Amniotic stem cell (primary cell): ENCODE results near the gene GPR157.
"Not testable (repeated sequence)": the region's sequence is repeated elsewhere in the genome, so short reads cannot be mapped to it uniquely, and the experiment has no call there.

Experiments used
- DNase-seq: peaks from one replicate; lab custom pipeline; 2025; lab: John Stamatoyannopoulos, UW

GPR157 gene

DNA sequence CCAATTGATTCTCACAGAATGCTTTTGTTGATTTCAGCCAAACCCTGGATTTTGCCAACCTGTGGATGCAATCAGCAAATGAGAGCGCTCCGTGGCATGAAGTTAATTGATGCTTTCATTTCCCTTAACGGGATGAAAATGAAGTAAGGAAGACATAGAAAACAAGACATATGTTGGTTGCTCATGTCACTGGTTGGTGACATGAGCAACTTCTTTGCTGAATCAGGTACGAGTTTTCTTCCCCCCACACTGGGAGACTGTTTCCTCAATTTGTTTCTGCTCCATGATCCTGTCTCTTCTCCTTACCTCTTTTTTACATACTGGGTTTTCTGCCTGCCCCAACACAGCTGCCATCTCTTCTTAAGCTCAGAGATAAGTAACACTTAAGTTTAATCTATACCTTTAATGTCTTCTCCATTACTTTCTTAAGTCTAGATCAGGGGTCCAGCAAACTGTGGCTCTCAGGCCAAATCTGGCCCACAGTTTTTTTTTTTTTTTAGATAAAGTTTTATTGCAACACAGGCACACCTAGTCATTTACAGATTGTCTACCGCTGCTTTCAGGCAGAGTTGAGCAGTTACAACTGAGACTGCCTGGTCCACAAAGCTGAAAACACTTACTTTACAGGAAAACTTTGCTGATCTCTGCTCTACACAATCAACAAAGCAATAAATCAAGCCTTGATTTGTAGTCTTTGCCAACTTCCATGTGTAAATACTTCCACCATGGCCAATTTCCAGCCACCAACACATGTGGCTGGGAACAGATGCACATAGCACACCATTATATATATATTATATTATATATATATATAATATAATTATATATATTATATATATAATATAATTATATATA is 13.3 kb downstream of the GPR157 start:
- no peak for DNase-seq

DNA sequence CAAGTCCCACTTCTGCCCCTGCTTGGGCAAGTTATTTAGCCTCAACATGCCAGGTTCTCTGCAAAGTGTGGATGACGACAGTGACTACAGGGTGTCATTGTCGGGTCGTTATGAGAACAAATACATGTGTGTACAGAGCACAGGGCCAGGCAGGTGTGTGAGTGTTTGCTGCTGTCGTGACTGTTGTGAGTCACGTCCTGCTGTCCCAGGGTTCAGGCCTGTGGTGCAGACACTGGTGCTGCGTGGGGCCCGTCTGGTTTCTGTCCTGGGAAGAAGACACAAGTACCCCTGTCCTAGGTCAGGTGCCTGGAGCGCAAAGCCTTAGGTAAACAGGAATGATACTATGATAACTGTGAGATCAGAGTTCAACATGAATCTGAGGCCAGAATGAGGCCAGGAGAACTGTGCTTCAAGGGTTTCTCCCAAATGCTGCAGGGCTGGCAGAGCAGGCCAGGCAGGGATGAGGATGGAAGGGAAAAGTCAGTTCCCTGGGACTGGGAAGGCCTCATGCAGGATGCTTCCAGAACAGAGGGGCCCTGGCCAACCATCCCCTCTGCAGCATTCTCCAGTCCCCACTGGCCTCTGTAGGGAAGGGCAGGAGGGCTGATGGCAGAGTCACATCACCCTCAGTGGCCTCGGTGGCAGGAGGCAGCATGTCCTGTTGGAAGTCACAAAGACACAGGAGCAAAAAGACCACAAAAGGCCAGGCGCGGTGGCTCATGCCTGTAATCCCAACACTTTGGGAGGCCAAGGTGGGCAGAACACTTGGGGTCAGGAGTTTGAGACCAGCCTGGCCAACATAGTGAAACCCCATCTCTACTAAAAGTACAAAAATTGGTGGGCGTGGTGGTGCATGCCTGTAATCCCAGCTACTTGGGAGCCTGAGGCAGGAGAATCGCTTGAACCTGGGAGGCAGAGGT is 15.7 kb downstream of the GPR157 start:
- no peak for DNase-seq

DNA sequence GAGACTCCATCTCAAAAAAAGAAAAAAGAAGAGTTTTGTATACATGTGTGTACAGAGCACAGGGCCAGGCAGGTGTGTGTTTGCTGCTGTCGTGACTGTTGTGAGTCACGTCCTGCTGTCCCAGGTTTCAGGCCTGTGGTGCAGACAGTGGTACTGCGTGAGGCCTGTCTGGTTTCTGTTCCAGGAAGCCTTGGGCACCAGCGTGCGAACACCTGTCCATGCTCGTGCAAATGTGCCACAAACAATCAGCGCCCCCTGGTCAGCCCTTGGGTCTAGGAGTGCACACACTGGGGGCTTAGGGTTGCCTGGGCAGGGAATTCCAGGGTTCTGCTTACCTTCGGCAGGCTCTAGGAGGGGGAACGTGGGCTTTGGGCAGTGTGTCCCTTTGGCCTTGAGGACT is 16.9 kb downstream of the GPR157 start:
- DNase-seq, result no peak

DNA sequence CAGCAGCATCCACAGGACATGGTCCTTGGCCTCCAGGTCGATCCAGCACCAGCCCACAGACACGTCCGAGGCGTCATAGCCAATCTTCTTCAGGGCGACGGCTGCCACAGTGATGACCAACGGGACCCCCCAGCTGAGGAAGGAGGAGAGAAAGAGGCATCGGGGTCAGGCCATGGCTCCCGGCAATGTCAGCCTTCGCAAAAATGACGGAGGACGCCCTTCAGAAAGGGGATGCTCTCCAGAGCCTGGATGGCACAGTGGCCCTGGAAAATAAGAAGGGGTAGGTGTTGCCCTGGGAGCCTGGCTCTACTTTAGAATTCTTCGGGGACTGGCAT is 17.6 kb downstream of the GPR157 start:
- no peak for DNase-seq

DNA sequence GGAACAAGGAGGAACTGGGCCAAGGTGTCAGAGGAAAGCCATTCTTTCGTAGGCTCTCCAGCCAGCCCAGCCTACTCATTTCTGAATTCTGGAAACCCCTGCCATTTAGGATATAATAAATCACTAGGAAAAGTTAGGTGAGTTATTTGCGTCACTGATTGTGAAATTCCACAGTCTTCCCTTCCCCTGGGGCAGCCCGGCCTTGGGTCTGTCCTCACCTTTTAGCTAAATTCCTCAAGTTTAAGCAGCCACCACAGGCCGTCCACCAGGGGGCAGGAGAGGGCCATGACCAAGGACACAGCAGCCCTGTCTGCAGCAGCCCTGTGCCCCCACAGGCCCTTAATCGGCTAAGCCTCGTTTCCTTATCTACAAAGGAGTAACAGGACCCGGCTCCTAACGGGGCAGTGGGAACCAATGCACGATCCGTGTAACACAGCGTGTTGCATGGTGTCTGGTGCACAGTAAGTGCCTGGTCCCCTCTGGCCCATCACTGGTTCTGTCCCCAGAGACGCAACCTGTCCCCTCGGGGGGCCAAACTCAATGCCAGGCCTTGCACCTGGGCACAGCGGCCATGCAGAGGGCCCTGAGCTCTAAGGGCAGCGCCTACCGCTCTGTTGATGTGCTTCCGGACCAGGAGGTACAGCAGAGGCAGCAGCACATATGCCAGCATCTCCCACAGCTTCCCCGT is 18.1 kb downstream of the GPR157 start:
- DNase-seq, result peak; percentile 70

DNA sequence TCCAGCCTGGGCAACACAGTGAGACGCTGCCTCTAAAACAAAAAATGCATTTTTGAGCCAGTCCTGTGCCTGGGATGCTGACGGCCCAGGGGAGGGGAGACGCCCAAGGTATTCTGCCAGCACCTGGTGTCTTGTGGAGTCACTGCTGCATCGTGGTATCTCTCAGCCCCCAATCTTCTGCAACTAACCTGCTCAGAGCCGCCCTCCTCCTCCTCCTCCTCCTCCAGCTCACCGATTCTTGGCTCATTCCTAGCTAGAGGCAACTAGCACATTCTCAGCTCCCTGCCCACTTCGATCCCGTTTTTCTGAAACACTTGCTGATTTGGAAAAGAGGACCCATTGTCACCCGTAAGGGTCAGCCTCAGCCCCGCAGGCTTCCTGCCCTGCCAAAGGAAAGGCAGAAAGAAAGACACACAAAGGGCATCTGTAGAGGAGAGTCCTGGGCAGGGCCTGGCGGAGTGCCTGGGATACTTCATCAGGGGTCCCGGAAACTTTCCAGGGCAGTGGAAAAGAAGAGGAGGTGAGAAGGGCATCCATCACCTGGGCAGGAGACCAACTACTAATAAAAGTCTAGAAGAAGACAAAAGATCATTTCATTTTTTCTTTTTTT is 20.7 kb downstream of the GPR157 start:
- no peak for DNase-seq

DNA sequence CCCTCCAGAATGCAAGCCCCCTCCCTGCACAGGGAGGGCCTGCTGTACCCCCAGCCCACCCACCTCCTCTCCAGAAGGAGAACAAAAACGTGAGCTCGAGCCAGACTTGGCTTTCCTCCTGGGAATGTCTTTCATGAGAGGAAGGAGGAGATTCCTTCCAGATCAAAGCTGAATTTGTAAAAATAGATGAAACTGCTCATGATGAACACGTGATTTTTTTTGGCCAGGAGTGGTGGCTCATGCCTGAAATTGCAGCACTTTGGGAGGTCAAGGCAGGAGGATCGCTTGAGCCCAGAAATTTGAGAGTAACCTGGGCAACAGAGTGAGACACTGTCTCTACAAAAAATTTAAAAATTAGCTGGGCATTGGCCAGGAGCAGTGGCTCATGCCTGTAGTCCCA is 21.8 kb downstream of the GPR157 start:
- DNase-seq, result no peak

DNA sequence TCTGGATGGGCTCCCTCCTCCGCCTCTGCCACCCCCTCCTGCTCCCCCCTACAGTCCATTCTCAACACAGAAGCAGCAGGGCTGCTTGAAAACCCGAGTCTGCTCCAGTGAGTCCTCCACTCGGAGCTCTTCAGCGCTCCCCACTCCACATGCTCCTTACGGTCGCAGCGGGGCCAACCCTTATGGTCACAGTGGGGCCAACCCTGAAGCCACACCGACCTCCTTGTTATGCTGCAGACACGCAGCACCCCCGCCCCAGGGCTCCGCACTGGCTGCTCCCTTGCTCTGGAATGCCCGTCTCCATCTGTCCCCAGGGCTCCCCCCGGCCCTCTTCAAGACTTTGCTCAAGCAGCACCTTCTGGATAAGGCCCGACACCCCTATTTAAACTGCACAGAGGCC is 22.6 kb downstream of the GPR157 start:
- no peak for DNase-seq

DNA sequence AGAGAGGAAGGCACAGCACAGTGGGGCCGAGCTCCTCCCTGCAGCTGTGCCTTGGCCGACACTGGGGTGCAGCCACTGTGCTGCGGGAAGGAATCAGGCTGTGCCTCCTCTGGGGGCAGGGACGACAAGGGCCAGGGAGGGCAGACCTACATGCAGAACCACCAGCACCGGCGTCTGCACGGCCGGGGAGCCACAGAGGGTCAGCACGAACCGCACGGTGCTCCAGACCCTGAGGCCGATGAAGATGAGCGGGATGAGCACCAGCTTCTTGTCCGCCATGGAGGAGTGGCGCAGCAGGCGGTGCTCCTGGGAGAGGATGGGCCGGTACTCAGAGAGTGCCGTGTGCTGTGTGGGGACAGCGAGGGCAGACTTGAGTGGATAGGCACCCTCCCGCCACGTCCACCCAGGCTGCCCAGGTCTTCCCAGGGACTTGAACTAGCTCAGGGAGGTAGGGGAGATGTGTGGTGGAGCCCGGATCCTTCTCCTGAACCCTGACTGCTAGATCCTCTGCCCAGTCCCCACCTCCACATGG is 23.5 kb downstream of the GPR157 start:
- DNase-seq, result no peak

DNA sequence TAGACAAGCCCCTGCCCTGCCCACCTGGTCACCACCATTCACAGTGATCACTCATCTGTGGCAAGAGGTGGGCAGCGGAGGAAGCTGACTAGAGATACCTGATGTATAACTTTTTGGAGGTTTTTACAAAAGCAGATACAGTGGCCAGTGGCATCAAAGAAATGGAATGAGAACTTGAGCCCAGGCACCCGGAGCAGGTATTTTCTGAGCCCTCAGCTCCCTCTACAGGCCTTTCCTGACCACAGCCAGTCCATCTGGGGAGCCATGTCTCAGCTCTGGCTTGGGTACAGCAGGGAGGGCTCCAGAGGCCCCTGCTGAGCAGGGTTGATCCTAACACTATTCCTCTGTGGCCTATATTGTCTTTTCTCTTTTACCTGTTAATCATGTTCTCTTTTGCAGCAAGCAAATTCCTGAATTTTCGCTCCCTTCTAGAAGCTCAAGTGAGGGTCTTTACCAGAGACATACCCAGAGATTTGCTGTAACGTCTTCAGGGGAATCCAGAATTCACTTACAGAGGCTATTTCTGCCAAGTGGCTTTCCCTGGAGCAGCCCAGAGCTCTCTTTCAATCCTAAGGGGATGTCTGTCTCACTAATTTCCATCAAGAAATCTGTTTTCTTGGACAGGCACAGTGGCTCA is 27.3 kb downstream of the GPR157 start:
- DNase-seq, result peak; percentile 6

DNA sequence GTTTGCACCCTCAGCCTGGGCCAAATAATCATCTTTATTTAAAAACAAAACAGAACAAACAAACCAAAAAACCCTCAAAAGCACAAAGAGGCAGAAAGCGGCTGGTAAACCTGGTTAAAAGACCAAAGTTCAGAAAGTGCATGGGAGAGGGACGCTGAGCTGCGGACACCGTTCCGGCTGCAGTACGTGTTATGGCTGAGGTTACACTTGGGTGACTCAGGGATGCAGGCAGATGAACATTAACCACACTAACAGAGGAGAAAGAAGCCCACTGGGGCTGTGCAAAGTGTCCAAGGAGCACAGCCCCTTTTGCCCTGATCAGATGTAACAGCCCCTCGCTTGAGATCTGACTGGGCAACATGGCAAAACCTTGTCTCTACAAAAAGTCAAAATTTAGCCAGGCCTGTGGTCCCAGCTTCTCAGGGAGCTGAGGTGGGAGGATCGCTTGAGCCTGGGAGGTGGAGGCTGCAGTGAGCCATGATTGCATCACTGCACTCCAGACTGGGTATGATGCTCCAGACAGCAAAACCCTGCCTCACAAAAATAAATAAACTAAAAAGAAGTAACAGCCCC is 28.3 kb downstream of the GPR157 start:
- no peak for DNase-seq

DNA sequence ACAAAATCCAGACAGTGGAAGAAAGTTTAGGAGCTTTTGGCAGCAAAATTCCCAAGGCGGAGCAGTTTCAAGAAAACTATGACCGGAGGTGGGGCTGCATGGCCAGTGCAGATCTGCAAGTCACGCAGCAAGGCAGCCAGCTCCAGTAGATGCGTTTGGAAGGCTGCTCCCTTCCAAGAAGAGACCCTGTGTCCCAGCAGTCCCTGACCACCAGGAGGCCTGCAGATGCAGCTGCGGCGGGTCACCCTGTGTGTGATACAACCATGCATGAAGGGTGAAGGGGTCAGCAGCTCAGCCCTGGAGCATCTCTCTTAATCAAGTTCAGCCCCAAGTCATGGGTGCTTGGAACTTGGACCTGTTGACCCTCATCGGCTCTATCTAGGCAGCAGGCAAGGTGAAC is 29.3 kb downstream of the GPR157 start:
- no peak for DNase-seq

DNA sequence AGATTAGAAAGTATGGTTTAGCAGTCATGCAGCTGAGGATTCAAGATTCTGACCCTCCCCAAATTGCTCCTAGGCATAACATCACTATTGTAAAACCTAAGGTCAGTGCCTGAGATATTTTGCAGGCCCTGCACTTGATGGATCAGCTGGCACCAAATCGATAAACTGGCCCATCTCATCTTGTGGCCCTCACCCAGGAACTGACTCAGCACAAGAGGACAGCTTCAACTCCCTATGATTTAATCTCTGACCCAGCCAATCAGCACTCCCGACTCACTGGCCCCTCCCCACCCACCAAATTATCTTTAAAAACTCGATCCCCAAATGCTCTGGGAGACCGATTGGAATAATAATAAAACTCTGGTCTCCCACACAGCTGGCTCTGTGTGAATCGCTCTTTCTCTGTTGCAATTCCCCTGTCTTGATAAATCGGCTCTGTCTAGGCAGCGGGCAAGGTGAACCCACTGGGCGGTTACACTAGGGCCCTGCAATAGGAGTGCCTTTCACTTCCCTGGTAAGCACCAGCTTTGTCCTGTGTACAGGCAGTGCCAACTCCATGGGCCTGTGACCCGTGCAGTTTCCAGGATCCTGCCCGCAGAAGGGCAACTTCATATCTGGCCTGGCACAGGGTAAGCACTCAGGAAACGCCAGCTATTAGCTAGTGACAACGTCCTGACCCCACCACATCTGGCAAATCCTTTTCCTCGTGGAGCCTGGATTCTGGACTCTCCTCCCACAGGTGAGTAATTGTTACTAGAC is 30.8 kb downstream of the GPR157 start:
- no peak for DNase-seq

DNA sequence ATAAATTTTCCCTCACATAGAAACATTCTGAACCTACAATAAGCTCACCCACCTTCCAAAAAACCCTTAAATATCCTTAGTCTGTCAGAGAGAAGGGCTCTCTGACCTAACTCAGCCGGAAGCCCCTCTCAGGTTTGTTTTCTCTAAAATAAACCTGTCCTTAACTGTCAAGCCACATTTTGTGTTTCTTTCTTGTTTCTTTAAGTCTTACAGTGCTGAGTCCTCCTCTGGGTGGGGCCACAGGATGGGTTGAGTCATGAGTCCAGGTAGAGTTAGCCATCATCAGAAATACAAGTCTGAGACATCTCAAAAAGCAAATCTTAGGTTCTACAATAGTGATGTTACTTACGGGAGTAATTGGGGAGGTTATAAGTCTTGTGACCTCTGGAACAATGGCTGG is 33.1 kb downstream of the GPR157 start:
- DNase-seq, result no peak

DNA sequence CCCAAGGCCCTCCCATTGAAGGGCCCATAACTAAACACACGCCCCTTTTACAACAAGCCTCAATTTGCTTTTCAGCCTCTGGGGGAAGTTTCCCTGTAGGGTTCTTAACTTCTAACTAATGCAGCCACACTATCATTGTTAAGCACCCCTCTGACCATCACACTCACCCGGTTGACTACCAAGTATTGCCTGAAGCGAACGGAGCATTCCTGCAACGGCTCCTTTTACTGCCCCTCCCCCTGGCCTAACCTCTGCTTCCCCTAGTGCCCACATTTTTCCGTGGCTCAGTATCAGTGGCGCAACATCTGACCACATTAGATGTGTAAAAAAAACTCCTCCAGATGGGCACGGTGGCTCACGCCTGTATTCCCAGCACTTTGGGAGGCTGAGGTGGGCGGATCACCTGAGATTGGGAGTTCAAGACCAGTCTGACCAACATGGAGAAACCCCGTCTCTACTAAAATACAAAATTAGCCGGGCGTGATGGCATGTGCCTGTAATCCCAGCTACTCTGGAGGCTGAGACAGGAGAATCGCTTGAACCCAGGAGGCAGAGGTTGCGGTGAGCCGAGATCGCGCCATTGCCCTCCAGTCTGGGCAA is 34.8 kb downstream of the GPR157 start:
- not testable (repeated sequence) for DNase-seq

DNA sequence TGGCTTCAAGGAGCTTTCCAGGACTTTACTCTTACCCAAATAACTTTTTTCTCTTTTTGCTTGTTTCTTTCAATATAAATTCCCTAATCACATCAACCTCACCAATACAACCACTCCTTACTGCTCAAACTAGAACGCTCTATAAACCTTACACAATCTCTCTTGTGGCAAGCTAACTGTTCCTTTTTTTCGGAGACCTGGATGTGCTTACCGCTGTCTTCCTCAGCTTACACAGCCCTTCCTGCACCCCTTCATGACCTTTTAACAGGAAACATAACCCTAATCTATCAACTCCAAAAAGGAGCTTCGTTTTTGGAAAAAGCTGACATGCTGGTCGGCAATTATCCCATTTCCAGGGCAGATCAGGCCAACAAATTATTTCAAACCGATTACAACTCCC is 35.3 kb downstream of the GPR157 start:
- DNase-seq, result no peak

DNA sequence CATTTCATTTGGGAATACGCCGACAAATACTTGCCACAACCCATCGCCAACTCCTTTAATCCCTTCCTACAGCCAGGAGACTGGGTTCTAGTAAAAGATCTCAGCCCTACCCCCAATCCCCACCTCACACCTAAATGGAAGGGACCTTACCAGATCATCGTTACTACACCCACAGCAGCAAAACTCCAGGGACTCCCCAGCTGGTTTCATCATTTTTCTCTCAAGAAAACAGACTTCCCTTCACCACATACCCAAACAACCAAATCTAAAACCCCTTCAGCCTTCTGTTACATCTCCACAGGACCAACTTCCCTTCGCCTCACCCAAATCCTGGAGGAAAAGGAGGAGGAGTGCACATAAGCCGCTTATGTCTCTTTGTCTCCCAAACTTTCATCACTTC is 35.8 kb downstream of the GPR157 start:
- no peak for DNase-seq

DNA sequence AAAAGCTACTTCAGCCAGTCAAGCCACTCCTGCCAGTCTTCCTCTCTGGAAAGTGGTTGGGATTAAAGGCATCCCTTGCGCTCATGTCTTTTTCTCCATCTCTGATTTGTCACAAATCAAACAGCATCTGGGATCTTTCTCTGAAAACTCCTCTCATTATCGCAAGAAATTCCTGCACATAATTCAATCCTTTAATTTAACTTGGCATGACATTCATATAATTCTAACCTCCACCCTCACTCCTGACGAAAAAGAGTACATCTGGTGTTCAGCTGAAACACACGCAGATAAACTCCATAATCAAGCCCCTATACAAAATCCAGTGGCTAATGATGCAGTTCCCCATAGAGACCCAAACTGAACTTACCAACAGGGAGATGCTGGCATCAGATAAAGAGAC is 40.1 kb downstream of the GPR157 start:
- no peak for DNase-seq

DNA sequence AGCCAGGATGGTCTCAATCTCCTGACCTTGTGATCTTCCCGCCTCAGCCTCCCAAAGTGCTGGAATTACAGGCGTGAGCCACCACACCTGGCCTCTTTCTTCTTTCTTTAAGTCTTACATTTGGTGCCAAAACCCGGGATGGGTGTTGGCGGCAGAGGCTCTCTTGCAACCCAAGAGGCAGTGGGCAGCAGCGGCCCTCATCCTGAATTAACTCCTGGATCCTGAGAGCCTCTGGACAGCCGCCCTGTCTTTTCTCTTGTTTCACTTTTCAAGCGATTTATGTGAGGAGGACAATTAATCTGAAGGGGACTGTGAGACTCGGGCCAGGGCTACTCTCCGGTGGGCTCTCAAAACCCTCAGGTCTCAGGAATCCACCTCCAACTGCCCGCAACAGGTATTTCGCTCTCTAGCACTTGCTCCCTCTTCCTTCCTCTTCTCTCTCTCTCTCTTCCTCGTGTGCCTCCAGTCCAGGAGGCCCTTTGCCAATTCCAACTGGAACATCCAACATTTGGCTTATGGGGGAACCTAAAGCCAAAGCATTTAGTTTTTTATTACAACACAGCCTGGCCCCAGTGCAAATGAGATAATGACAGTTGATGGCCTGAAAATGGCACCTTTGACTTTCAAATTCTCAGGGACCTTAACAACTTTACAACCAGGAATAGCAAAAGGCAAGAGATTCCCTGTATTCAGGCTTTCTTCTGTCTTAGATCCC is 41.3 kb downstream of the GPR157 start:
- no peak for DNase-seq
